NCI-H2107 (cell line): ENCODE measurements around the gene SMG7.

ENCODE experiments used
- DNase-seq: peaks from one replicate; lab custom pipeline; 2025; lab: John Stamatoyannopoulos, UW

Gene SMG7

GRCh38 chr1:183508694-183509093 is 36.4 kb downstream of the SMG7 start:
- DNase-seq, result no peak

- no peak for DNase-seq
Measured at GRCh38 chr1:183512450-183512849, 40.2 kb downstream of the SMG7 start.

GRCh38 chr1:183514235-183514634 is 41.9 kb downstream of the SMG7 start:
- no peak for DNase-seq

GRCh38 chr1:183515002-183515689 is 42.8 kb downstream of the SMG7 start:
- DNase-seq, result no peak

- DNase-seq, result no peak
Measured at GRCh38 chr1:183516725-183517124, 44.4 kb downstream of the SMG7 start.

GRCh38 chr1:183517401-183517800 is 45.1 kb downstream of the SMG7 start:
- no peak for DNase-seq

GRCh38 chr1:183520379-183520778 is 48.1 kb downstream of the SMG7 start:
- DNase-seq, result no peak

GRCh38 chr1:183522104-183522503 is 49.8 kb downstream of the SMG7 start:
- DNase-seq, result no peak

- DNase-seq, result no peak
Measured at GRCh38 chr1:183528577-183528976, 56.3 kb downstream of the SMG7 start.

- DNase-seq, result no peak
Measured at GRCh38 chr1:183533617-183534174, 61.4 kb downstream of the SMG7 start.

GRCh38 chr1:183537405-183537804 is 65.1 kb downstream of the SMG7 start:
- no peak for DNase-seq

GRCh38 chr1:183543619-183544204 is 71.4 kb downstream of the SMG7 start:
- peak; percentile 4 for DNase-seq

GRCh38 chr1:183544598-183545297 is 72.4 kb downstream of the SMG7 start:
- DNase-seq, result peak; percentile 6

GRCh38 chr1:183546427-183546826 is 74.1 kb downstream of the SMG7 start:
- no peak for DNase-seq

GRCh38 chr1:183548116-183548515 is 75.8 kb downstream of the SMG7 start:
- peak; percentile 60 for DNase-seq

- no peak for DNase-seq
Measured at GRCh38 chr1:183550915-183551314, 78.6 kb downstream of the SMG7 start.

GRCh38 chr1:183551924-183552323 is 79.6 kb downstream of the SMG7 start:
- no peak for DNase-seq

GRCh38 chr1:183552441-183552840 is 80.1 kb downstream of the SMG7 start:
- DNase-seq, result no peak

GRCh38 chr1:183552891-183553290 is 80.6 kb downstream of the SMG7 start:
- DNase-seq, result no peak

- no peak for DNase-seq
Measured at GRCh38 chr1:183553331-183553730, 81.0 kb downstream of the SMG7 start.

- no peak for DNase-seq
Measured at GRCh38 chr1:183553764-183554163, 81.5 kb downstream of the SMG7 start.

GRCh38 chr1:183554577-183554976 is 82.3 kb downstream of the SMG7 start:
- DNase-seq, result no peak

- DNase-seq, result no peak
Measured at GRCh38 chr1:183559061-183559460, 86.8 kb downstream of the SMG7 start.
